ENCODE measurements around the gene WNT10A. TPM values are rescaled to one million over a fixed set of nuclear protein-coding genes. Genes with fewer than 3 reads are reported as not detected.

WNT10A gene
- total RNA-seq, 2 donors from 2014 or later = 3.6 to 4.3 TPM

DNA sequence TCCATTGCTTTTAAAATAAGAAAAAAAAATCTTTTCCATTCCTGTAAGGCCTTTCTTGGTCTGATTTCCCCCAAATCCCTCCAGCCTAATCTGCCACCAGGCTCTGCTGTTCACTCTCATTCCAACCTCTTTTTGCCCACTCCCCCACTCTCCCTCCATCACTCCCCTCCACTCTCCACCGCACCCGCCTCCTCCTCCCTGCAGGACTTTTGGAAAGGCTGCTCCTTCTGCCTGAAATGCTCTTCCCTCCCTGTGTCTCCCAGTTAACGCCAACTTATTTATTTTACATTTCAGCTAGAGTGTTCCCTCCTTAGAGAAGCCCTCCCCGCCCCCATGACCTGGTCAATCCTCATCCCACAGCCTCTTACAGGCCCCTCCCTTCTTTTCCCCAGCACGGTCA is 25.8 kb upstream of the WNT10A start:
- no peaks in the 10 kb centered on the region for H3K36me3 ChIP-seq
- H3K27me3 ChIP-seq (replicated peaks; ENCODE audit: insufficient read depth) = no peaks in the 10 kb centered on the region
- DNase-seq (ENCODE audit: low spot score) = no peak
- no peaks in the 10 kb centered on the region for H3K9me3 ChIP-seq
- 72% methylated on average over 5 of the region's 5 CpGs for WGBS
- intact Hi-C loops (cut with DNase I) = no loop called here
- no peak overlapping the region for H3K4me3 ChIP-seq
- no peaks in the 10 kb centered on the region for H3K4me1 ChIP-seq (replicated peaks)
- TF ChIP-seq POLR2AphosphoS5 (IDR thresholded peaks at IDR 0.05) = no peak
- TF ChIP-seq, protein P1, sequence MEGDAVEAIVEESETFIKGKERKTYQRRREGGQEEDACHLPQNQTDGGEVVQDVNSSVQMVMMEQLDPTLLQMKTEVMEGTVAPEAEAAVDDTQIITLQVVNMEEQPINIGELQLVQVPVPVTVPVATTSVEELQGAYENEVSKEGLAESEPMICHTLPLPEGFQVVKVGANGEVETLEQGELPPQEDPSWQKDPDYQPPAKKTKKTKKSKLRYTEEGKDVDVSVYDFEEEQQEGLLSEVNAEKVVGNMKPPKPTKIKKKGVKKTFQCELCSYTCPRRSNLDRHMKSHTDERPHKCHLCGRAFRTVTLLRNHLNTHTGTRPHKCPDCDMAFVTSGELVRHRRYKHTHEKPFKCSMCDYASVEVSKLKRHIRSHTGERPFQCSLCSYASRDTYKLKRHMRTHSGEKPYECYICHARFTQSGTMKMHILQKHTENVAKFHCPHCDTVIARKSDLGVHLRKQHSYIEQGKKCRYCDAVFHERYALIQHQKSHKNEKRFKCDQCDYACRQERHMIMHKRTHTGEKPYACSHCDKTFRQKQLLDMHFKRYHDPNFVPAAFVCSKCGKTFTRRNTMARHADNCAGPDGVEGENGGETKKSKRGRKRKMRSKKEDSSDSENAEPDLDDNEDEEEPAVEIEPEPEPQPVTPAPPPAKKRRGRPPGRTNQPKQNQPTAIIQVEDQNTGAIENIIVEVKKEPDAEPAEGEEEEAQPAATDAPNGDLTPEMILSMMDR (IDR thresholded peaks at IDR 0.05) = no peak
- TF ChIP-seq POLR2A (IDR thresholded peaks at IDR 0.05) = no peak
- no peak overlapping the region for H3K27ac ChIP-seq

DNA sequence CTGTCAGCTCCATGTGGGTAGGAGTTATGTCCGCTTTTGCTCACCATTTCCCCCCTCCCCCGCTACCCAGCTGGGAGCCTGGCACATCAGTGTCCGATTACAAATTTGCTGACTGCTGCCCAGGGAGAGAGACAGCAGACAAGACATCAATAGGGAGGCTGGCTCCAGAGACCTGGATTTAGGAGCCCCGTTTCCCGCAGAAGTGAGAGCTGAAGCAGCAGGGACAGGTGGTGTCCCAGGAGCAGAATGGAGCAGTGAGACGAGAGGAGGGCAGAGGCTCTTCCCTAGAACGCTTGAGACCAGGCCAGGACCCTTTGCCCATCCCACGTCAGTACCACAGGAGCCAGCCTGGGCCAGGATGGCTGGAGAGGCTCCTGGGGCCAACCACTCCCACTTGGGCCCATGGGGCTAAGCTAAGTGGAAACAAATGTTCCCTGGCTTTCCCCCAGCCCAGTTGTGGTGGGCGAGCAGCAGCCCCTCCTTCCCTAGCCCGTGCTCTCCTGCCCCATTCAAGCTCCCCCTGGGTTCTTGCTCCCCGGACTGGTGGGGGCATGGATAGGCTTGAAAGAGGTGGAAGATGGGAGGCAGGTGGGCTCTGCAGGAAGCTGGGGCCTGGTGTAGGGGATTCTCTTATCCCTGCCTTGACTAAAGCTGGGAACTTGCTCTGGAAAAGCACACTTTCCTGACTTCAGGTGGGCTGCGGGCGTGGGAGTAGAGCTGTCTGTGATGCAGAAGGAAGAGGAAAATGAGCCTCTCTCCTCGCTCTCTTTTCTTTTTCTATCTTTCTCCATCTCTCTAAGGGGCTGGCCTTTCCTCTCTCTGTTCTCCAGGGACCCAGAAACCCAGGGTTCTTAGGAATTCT is 25.1 kb upstream of the WNT10A start:
- DNase-seq (ENCODE audit: low spot score) = no peak
- intact Hi-C loops (cut with DNase I) = no loop called here
- Histone ChIP-seq H3K4me1 (replicated peaks) (no peaks in the 10 kb centered on the region), H3K9me3 (no peaks in the 10 kb centered on the region), H3K36me3 (no peaks in the 10 kb centered on the region), H3K27ac (no peak overlapping the region), H3K27me3 (replicated peaks; ENCODE audit: insufficient read depth) (no peaks in the 10 kb centered on the region), H3K4me3 (no peak overlapping the region)
- WGBS = 65% methylated on average over 14 of the region's 14 CpGs
- TF ChIP-seq, protein P1 (IDR thresholded peaks at IDR 0.05) = no peak
- no peak for TF ChIP-seq POLR2AphosphoS5 (IDR thresholded peaks at IDR 0.05)
- TF ChIP-seq POLR2A (IDR thresholded peaks at IDR 0.05) = no peak

- intact Hi-C loops (cut with DNase I) = no loop called here
- 31% methylated on average over 12 of the region's 12 CpGs for WGBS
- Histone ChIP-seq H3K36me3 (no peaks in the 10 kb centered on the region), H3K4me1 (replicated peaks) (no peaks in the 10 kb centered on the region), H3K27ac (no peak overlapping the region), H3K9me3 (no peaks in the 10 kb centered on the region), H3K4me3 (no peak overlapping the region), H3K27me3 (replicated peaks; ENCODE audit: insufficient read depth) (no peaks in the 10 kb centered on the region)
- TF ChIP-seq, protein P1 (IDR thresholded peaks at IDR 0.05) = no peak
- TF ChIP-seq POLR2A (IDR thresholded peaks at IDR 0.05) = no peak
- TF ChIP-seq POLR2AphosphoS5 (IDR thresholded peaks at IDR 0.05) = no peak
- DNase-seq (ENCODE audit: low spot score) = no peak
Measured at GRCh38 chr2:218856167-218856895, 24.3 kb upstream of the WNT10A start.

DNA sequence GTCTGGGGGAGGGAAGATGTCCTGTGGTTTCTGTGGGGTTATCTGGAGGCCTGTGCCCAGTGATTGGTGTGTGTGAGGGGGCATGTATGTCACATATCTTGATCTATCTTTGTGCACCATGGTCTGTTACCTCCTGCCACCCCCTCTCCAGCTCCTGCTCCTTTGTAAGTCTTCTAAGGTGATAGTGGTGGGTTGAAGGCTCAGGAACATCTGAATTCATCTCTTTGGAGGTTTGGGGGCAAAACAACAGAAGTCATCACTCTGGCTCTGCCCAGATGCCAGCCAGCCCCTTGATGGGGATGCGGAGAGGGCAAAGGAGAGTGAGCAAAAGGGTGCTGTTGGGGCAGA is 23.8 kb upstream of the WNT10A start:
- H3K4me3 ChIP-seq = no peak overlapping the region
- no peaks in the 10 kb centered on the region for H3K27me3 ChIP-seq (replicated peaks; ENCODE audit: insufficient read depth)
- no peaks in the 10 kb centered on the region for H3K9me3 ChIP-seq
- H3K4me1 ChIP-seq (replicated peaks) = no peaks in the 10 kb centered on the region
- no peak overlapping the region for H3K27ac ChIP-seq
- TF ChIP-seq POLR2A (IDR thresholded peaks at IDR 0.05) (no peak), POLR2AphosphoS5 (IDR thresholded peaks at IDR 0.05) (no peak)
- TF ChIP-seq, protein P1 (IDR thresholded peaks at IDR 0.05) = no peak
- WGBS = 100% methylated on average over 1 of the region's 1 CpG
- no peaks in the 10 kb centered on the region for H3K36me3 ChIP-seq
- intact Hi-C loops (cut with DNase I) = no loop called here
- DNase-seq (ENCODE audit: low spot score) = no peak
